ENCODE data around the gene BRD3OS.
"Not testable (repeated sequence)": the region's sequence is repeated elsewhere in the genome, so short reads cannot be mapped to it uniquely, and the experiment has no call there.

Gene BRD3OS

DNA sequence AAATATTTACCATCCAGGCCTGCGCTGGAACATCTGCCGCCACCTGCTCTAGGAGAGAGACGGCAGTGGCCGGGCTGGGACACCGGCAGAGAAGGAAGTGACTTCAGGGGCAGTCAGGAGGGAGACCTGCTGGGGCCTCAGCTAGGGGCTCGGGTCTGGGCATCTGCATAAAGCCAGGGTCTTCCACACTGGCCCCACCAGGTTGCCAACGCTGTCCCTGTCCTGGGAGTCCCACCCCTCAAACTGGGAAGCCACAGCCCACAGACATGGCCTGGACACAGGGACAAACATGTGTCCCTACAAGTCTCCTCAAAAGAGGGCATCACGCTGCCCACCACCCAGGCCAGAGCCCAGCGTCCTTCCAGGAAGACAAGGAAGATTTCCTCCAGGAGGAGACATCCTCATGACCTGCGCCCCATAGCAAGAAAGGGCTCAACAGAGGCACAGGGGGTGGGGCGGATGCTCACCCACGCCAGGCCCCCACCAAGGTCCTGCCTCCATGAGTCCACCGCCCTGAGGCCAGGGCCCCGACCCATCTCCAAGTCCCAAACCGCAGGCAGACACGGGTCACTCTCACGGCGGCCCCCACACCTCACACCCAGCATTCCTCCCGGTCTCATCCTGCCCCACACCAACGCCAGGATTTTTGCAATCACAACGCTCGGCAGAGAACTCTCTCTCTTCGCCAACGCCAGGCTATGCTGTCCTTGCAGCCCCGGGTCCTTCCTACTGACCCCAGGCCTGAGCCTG lies 42.1 kb upstream of the BRD3OS start:
- no peak for DNase-seq (ENCODE audit: low spot score)

GRCh38 chr9:133986061-133986460 lies 39.2 kb upstream of the BRD3OS start:
- no peak for TF ChIP-seq CTCF (IDR thresholded peaks at IDR 0.05; ENCODE audit: extremely low read depth, missing control alignments)

More for the DNA sequence above, 42.1 kb upstream of the BRD3OS start:
- no peak for TF ChIP-seq CTCF (IDR thresholded peaks at IDR 0.05; ENCODE audit: extremely low read depth, missing control alignments)

DNA sequence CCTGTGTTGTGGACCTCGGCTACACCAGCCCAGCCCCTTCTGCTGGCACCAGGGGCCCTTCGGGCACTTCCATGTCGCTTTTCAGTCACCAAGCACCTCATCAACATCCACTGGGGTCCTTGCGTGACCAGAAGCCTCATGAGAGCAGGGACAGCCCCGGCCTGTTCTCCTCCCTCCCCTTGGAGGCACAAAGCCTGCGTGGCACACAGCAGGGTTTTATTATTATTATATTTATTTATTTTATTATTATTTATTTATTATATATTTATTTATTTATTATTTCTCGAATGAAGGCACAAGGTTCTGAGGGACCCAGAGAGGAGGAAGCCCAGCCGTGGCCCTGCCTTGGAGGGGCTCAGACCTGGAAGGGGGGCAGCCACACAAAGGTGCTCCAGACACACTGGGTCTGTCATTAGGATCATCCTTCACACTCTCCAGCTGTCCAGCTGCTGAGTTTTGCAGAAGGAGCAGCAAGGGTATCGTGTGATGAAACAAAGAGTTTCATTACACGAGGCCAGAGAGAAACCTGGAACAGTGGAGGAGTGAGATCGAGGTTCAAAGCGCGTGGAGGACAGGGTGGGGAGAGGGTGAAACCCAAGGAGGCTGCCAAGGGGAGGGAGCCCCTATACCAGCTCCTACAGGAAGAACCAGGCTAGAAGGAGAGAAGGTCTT lies 38.4 kb upstream of the BRD3OS start:
- TF ChIP-seq CTCF (IDR thresholded peaks at IDR 0.05; ENCODE audit: extremely low read depth, missing control alignments), result no peak
- no peak for DNase-seq (ENCODE audit: low spot score)

More at GRCh38 chr9:133986061-133986460, 39.2 kb upstream of the BRD3OS start:
- no peak for DNase-seq (ENCODE audit: low spot score)

GRCh38 chr9:133987446-133987788 lies 37.9 kb upstream of the BRD3OS start:
- no peak for DNase-seq (ENCODE audit: low spot score)
- TF ChIP-seq CTCF (IDR thresholded peaks at IDR 0.05; ENCODE audit: extremely low read depth, missing control alignments), result no peak

DNA sequence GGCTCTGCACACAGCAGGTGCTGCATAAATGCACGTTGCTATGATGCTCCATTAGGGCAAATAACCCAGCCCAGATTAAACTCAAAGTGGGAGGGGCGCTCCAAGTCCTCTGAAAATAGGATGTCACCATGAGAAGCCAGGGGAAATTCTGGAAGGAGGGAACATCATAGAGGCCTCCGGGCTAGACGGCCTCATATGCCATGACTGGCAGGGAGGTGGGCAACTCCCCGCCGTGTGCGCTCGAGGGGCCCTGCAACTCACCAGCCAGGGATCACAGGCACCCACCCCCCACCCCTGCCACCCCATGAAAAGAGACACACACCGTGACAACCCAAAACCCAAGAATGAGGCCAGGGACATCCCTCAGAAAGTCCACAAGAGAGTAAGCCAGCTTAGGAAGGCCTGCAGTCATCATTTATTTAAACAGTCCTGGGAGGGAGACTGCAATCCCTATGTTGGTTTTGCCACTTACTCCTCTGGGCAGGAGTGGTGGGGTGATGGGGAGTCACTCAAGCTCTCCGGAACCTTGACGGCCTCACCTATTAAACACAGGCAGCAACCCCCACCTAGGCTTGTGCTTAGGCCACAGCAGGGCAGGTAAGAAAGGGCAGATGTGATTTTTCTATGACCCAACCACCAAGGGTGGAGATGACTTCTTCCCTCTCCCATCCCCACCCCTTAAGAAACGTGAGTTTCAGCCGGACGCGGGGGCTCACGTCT lies 37.2 kb upstream of the BRD3OS start:
- no peak for TF ChIP-seq CTCF (IDR thresholded peaks at IDR 0.05; ENCODE audit: extremely low read depth, missing control alignments)
- no peak for DNase-seq (ENCODE audit: low spot score)

GRCh38 chr9:133988771-133989170 lies 36.5 kb upstream of the BRD3OS start:
- not testable (repeated sequence) for DNase-seq (ENCODE audit: low spot score)

GRCh38 chr9:133989625-133990365 lies 35.5 kb upstream of the BRD3OS start:
- TF ChIP-seq CTCF (IDR thresholded peaks at IDR 0.05; ENCODE audit: extremely low read depth, missing control alignments), result no peak

More at GRCh38 chr9:133989625-133990365, 35.5 kb upstream of the BRD3OS start:
- no peak for DNase-seq (ENCODE audit: low spot score)
